ENCODE results near the gene LGALS8.
"Not testable (repeated sequence)": the region's sequence is repeated elsewhere in the genome, so short reads cannot be mapped to it uniquely, and the experiment has no call there.

Gene LGALS8

DNA sequence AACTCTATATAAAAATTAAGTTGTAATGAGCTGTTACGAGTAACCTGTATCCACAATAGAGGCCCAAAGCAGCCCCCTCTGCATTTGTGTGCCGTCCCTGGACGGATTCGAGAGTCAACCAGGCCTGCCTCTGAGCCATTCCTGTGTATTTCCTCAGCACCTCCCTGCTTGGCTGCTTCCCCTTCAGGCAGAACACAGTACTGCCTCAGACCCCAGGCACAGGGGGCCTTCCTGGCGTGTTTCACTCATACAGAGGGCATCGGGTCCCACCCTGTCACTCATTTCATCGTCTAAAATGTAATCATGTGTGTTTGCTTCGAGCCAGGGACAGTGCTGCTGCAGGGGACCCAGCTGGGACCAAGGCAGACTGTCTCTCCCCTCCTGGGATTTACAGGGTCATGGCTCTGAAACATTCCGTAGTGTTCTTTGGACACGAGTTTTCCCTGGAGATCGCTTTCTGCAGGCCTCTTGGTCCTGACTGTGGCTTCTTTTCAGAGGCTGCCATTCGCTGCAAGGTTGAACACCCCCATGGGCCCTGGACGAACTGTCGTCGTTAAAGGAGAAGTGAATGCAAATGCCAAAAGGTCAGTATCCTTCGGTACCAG is 19.4 kb downstream of the LGALS8 start:
- FAIRE-seq, result no peak

DNA sequence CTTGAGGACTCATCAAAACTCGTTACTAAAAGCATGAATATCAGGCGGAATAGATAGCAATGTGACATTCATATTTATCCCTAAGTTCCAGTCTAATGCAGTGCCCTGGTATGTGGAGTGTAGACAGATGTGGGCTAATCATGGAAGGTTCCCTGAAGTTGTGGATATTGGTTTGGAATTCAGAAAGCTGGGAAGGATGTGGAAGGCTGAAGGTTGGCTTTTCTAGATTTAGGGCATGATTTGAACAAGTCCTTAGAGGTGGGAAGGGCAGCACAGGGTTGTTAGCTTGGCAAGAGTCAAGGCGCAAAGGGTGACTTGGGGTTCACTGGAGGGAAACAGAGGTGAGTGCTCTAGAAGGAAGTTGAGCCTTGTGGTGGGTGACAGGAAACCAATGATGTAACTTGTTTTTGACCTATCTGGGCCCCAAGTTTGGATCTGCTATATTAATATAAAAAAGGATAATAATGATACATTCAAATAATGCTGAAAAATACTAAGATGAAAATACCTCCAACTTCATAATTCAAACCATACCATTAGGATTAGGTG is 21.9 kb downstream of the LGALS8 start:
- FAIRE-seq, result no peak

DNA sequence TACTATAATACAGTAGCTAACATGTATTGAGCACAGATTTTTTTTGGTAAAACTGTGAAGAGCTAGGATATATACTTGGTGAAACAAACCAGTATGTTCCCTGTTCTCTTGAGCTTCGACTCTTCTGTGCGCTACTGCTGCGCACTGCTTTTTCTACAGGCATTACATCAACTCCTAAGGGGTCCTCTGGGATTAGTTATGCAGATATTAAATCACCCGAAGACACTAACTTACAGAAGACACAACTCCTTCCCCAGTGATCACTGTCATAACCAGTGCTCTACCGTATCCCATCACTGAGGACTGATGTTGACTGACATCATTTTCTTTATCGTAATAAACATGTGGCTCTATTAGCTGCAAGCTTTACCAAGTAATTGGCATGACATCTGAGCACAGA is 24.7 kb downstream of the LGALS8 start:
- FAIRE-seq, result no peak

DNA sequence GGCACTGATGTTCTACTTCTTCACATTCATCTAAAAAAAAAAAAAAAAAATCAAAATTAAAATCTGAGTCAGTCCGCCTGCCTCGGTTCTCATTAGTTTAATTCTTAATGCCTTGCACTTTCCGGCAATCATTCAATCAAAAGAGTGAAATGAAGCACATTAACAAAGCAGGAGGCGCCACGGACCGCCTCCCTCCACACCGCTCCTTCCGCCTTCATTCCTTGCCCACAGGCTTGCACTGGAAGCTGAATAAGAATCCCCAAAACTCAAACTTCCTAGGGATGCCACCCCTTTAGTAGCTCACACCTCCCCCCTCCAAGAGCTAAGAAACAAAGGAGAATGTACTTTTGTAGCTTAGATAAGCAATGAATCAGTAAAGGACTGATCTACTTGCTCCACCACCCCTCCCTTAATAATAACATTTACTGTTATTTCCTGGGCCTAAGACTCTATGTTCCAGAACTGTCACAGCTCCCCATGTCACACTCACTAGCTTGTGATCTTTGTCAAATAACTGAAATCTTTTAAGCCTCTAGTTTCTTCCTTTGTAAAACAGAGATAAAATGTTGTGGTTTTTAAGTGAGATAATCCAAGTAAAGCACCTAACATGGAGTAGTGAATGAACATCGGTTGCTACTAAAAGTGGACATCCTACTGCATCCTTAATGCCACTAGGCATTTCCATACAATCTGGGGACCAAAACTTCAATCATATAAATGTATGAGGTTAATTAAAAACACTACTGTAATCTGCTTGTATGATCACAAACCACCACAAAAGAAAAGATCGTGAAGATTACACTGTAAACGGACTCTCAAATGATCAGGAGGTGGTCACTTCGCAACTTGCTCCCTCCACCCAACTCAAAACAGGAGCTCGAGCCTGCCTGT is 27.4 kb downstream of the LGALS8 start:
- no peak for FAIRE-seq

DNA sequence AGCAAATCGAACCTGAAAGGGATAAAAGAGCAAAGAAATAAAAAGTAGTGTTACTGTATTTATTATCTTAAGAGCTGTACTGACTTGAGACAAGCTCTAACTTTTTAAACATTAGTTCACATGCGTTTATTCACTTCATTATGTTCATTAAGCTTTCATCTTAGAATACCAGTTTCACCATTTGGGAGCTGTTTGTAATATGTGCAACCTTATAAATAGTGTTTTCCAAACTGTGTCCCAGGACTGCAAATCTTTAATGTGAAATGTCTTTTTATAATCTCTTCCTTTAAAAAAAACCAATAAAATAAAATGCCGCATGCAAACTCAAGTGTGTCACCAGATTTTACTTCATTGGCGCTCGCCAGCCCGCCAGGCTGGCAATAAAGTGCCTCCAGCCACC is 28.3 kb downstream of the LGALS8 start:
- FAIRE-seq, result no peak

DNA sequence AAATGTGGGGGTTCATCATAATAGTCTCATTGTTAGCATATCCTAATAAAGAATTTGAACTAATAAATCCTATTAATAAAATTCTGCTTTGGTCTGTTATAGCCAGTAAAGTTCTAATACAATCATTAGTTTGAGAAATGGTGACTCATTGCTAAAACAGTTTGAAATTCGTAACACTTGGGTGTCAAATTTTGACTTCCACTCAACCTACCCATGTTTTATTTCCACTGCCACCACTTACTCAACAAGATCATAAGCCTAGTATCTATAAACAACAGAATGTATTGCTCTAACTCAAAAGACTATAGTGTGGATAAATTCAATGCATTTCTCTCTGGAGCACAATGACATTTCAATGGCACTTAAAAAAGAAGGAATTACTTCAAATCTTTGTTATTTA is 29.1 kb downstream of the LGALS8 start:
- no peak for FAIRE-seq

DNA sequence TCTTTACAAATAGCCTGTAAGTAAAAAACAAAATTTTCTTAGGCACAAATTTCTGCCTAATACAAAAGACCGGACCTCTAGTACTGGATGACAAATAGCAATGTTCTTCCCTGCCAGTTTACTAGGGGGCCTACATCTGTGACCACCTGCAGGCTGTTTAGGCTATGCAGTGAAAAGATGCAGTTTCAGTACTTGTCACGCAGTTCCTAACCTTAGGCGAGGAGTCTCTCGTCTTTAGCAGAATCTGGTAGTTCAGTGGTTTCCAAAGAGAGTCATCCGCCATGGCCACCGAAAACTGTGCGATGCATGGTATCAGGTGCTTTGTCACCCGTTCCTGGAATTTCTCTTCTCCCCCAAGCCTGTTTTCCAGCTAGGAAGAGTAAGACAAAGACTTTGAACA is 29.6 kb downstream of the LGALS8 start:
- FAIRE-seq, result no peak

DNA sequence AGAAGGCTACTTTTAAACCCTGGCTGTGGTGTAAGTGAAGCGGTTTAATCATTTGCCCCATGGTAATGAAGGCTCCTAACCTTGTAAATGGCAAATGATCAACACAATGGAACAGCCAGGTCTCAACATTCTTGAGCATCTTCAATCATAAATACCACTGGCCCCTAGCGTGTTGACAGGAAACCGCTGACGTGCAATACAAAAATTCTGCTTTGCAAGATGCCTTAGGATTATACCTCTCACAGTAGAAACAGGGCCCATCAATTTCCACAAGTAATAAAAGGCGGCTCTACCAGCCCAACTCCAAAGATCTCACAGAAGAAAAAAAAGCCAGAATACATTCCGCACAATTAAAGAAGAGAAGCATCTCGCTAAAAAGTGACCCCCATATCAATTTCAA is 32.8 kb downstream of the LGALS8 start:
- FAIRE-seq, result no peak

DNA sequence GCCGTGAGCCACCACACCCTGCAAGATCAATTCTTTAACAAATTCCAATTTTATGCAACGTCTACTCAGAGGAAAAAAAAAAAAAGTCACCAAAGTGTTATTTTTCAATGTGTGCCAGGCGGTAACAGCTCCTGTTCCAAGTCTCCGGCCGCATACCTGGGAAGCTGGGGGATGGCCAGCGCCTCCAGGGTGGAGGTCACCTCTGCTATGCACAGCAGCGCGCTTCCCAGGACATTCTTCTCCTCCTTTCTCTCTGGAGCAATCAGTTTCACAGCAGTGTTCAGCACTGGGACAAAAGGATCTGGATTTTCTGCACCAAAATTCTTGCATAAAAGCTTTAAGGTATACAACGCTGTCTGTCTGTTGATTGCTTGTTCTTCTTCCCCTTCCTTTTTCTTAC is 34.3 kb downstream of the LGALS8 start:
- FAIRE-seq, result no peak

DNA sequence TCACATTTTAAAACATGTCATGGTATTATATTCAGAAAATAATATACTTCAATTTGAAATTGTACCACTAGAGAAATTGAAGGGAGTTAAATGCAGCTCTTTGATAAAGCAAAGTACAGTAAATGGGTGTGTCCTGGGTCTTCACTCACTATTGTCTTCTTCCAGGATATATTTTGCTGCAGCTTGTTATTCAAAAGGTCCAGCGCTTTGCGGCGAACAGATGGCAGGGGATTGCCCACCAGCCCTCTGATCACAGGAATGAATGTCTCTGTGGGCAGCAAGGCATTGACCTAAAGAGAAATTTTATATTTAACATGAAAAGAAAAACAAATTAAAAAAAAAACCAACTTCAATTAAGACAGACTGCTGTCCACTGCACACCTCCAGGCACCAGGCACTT is 35.1 kb downstream of the LGALS8 start:
- FAIRE-seq, result no peak

DNA sequence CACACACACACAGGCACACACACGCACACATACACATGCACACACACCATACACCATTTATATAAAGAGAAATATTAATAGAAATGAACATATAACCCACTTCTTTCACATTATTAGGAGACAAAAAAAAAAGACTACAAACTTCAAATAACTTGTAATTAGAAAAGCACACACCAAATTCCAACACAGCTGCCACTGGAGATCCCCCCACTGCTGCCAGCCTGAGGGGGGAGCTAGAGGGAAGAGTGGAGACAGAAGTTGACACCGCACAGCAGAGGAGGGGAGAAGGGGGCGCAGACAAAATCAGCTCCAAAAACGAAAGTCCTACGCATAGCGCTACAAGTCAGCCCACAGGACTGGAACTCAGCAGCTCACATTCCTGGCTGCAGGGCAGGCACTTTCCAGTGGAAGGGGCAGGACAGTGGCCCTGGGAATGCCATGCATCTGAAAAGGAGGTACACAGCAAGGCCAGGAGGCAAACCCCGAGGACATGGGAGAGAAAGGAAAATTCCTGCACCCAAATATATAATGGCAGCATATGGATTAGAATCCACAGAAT is 36.5 kb downstream of the LGALS8 start:
- FAIRE-seq, result no peak

DNA sequence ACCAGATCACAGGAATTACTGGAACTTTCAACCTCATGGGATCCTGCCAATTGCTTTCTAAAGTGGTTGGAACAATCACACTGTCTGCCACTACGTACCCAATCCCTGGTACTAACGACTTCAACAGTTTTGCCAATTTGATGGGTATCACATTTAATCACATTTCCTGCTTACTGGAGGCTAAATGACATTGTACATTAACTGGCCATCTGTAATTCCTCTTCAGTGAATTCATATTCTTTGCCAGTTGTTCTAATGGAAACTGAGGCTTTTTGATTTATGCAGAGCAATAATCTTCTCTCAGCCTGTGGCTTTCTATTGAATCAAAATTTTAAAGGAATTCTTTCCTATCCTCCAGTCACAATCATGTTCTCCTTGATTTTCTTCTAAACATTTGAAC is 38.2 kb downstream of the LGALS8 start:
- no peak for FAIRE-seq

DNA sequence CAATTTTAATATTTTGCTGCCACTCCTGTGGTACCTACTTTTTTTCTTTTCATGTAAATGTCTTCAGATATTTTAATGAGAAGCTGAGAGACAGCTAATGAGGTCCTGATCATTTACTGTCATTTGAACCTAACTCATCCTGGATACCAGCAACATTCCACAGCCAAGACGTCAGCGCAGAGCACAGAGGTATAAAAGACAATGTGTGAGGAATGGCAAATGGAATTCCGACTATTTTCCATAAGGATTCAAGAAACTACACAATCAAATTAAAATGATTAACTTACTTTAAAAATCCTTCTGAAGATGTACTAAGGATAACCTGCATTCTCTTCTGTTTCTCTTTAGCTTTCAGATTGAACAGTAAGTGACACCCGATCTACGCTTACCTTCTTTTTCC is 41.7 kb downstream of the LGALS8 start:
- FAIRE-seq, result no peak

DNA sequence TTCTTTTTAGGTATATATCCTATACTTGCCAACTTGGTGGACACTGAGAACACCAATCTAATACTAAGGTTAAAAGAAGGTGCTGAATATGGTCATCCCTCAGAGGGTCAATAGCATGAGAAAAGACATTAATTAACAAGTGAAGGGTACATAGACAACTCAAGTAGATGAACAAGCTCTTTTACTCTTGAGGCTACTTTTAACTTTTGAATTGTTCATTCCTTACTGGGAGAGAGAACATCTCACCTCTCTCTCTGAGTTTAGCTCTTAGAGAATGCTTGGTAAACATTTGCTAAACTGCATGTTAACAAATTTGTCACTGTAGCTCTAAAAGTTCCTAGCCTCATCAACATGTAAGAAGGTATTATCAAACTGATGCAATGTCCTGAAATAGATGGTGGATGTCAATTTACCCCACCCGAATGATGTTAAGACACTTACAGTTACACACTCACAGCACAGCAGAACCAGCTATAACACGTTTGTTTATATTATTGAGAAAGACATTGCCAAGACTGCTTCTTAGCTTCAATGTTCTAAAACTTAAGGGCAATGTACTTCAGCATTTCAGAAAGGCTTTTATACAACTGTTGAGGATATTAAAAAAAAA is 44.6 kb downstream of the LGALS8 start:
- FAIRE-seq, result no peak

DNA sequence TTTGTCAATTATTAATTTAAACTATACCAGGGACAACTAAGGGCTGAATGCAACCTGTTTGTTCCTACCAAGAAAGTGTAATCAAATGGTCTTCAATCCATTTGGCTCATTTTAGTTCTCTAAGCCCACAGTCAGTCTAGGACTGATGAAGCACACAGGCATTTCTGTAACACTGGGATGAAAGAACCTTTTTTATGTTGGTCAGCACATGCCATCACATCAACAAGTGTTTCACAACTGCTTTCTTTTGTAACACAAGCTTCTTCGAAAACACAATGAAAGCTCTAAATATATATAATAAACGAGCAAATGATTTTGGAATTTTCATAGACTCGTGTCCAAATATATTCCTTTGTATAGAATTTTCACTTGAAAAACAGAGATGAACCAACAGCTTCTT is 51.7 kb downstream of the LGALS8 start:
- FAIRE-seq, result no peak

DNA sequence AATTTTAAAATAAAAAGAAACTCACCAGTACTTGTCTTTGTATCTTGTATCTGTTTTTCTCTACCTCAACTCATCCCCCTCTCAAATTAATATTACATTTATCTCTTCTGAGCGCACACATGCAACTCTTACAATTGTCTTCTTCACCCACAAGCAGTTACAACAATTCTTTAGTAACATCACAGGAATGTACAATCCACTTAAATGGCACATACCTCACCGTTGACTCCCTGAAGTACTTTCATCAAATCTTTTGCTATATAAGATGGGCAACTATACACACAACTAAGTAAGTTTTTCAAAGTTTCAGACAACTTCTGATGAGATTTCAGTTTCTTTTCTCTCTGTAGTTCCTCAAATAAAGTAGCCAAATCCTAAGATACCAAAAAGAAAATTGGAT is 52.2 kb downstream of the LGALS8 start:
- no peak for FAIRE-seq

DNA sequence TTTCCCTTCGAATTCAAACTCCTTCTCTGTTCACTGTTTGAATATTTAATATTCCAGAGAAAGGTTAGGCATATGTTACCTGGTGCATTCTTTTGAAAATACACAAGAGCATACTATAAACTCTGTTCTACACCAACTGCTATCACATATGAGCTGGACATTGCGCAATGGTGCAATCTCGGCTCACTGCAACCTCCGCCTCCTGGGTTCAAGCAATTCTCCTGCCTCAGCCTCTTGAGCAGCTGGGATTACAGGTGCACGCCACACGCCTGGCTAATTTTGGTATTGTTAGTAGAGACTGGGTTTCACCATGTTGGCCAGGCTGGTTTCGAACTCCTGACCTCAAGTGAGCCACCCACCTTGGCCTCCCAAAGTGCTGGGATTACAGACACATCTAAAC is 53.3 kb downstream of the LGALS8 start:
- FAIRE-seq, result not testable (repeated sequence)

DNA sequence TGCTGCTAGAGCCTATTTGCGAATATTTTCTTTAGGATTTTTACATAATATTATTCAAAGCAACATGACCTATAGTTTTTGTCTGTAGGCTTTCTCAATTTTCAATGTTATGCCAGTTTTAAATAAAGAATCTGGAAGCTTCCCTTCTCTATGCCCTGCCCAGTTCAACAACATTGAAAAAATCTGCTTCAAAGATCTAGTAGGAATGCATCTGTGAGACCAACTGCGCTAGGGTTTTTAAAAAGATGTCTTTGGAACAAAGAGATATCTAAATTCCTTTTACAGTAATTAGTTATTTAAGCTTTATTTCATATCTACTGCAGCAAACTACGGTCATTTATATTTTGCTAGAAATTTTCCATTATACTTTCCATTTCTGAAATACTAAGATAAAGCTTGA is 54.9 kb downstream of the LGALS8 start:
- no peak for FAIRE-seq

DNA sequence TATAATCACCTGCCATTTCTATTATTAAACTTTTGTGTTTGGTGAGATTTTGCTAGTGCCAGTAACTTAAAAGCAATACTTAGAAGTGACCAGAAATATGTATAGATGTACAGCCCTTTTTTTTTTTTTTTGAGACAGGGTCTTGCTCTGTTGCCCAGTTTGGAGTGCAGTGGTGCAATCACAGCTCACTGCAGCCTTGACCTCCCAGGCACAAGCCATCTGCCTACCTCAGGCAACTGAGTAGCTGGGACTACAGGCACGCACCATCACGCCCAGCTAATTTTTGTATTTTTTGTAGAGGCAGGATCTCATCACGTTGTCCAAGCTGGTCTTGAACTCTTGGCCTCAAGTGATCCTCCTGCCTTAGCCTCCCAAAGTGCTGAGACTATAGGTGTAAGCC is 56.6 kb downstream of the LGALS8 start:
- not testable (repeated sequence) for FAIRE-seq

DNA sequence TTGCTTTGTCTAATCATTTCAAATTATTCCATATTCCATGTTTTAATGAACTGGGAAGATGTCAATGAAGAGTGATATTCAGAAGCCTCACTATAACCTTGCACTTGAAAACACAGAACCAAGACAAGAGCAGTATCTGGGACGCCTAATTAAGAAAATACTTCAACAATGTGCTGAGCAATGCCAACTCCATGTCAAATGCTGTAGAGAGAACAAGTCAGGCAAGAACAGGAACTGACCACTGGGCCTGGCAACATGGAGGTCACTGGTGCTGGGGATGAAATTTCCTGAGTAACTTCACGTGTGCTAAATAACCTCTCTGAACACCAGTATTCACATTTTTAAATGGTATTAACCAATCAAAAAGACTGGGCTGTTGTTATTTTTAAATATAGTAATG is 57.7 kb downstream of the LGALS8 start:
- no peak for FAIRE-seq

DNA sequence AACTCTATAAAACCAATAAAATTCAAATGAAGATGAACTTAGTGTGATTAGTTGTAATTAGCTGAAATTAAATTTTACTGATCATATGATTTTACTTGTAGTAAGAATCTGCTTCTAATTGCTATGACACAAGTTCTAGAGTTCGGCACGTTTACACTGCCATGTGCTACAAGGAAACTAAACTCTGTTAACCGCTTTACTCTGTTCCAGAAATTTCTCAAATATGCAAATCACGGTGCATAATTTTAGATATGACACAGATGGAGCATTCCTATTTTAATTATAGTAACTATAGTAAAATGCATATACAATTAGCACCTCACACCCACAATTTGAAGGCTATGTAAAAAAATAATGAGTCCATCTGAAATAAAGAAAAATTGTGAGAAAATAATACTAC is 65.7 kb downstream of the LGALS8 start:
- FAIRE-seq, result no peak

DNA sequence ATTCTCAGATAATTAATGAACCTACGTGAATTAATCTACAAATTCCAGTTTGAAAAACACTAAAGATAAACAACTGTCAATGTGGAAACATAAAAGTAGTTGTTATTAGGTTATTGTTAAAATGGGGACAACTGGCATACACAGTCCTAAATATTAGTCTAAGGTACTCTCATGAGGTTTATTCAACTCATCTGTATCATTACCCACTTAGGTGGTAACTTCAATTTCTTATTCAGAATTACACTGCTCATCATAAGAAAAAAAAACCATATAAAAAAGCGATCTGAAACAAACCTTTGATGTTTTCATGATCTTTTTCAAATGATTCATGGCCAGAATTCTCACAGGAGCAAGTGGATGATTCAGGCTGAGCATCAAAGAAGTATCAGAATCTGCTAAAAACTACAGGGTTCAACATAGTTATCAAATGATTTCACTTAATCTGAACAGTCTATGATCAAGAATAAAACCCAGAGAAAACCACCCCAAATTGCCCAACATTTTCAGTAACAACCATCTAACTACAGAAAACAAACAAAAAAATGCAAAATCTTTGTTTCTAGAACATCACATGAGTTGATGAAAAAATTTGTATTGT is 66.9 kb downstream of the LGALS8 start:
- FAIRE-seq, result no peak

DNA sequence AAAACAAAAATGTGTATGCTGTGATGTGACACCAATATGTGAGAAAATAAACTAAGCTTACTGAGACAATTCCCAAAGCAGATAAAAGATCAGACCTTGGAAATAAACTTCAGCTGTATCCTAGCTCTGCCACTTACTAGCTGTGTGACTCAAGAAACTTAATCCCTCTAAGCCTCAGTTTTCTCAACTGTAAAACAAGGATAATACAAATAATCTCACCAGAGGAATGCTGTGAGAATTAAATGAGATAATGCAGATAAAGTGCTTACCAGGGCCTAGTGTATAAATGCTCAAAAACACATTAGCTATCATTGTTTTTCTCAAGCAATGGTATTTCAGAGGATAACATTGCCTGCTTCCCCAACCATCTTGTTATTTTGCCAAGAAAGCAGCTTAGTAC is 78.4 kb downstream of the LGALS8 start:
- no peak for FAIRE-seq

Measured in G401.6 (cell line).